HG02943 (cell line): ENCODE data around the gene DHX40.
"Not testable (repeated sequence)": the region's sequence is repeated elsewhere in the genome, so short reads cannot be mapped to it uniquely, and the experiment has no call there.

Experiments used
- ATAC-seq: cut with Tn5 transposase; IDR thresholded peaks from one replicate; pipeline ENCODE4 v1.9.1; 2021; ENCODE audit warnings: mild to moderate bottlenecking, low read depth, moderate library complexity; ENCODE audit not compliant: unreplicated experiment

Gene DHX40

DNA sequence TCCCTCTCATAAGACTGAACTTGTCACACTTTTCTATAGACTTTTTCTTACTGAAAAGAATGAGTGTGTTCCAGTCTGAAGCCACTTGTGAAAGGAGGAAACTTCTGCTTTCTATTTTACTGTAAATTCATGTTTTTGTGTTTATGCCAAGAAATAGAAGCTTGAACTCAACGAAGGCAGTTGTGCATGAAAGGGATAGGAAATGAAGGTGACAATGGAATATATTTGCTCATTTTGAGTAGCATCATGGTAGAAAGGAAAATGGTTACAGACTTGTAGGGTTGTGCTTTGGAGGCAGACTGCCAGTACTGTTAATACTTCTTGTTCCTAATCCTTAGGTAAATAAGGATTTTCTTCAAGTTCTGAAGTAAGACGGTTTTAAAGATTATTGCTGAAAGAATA, 62.4 kb downstream of the DHX40 start:
- no peak for ATAC-seq

DNA sequence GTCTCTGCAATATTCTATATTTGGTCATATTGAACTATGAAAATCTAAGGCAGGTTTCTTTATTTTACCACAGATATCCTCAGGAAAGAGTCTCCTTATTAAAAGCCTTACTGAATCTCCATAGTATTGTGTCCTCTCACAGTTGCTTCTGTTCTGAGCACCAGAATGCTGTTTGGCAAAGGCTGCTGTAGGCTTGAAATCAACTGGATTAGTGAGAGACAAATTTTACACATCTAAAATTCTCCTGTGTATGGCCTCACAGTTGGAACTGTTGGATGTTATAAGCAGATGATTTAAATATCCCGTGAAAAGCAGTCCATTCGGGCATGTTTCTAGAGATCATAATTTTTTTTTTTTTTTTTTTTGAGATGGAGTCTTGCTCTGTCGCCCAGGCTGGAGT, 63.8 kb downstream of the DHX40 start:
- no peak for ATAC-seq

- ATAC-seq, result no peak
Observed at GRCh38 chr17:59631276-59631675, 65.9 kb downstream of the DHX40 start.

DNA sequence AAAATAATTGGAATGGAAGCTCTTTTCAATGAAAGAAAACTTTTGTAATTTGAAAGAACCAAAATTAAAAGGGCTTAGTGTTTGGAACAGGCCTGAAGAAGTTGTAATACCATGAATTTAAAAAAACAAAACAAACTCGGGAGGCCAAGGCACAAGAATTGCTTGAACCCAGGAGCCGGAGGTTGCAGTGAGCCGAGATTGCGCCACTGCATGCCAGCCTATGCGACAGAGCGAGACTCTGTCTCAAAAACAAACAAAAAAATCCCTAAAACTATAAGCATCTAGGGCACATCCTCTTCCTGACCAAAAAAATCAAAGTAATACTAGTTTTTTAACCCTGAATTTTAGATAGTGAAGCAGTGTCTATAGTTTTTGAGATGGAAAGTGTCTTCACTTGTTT, 67.0 kb downstream of the DHX40 start:
- no peak for ATAC-seq

- ATAC-seq, result no peak
Observed at GRCh38 chr17:59633658-59634359, 68.4 kb downstream of the DHX40 start.

DNA sequence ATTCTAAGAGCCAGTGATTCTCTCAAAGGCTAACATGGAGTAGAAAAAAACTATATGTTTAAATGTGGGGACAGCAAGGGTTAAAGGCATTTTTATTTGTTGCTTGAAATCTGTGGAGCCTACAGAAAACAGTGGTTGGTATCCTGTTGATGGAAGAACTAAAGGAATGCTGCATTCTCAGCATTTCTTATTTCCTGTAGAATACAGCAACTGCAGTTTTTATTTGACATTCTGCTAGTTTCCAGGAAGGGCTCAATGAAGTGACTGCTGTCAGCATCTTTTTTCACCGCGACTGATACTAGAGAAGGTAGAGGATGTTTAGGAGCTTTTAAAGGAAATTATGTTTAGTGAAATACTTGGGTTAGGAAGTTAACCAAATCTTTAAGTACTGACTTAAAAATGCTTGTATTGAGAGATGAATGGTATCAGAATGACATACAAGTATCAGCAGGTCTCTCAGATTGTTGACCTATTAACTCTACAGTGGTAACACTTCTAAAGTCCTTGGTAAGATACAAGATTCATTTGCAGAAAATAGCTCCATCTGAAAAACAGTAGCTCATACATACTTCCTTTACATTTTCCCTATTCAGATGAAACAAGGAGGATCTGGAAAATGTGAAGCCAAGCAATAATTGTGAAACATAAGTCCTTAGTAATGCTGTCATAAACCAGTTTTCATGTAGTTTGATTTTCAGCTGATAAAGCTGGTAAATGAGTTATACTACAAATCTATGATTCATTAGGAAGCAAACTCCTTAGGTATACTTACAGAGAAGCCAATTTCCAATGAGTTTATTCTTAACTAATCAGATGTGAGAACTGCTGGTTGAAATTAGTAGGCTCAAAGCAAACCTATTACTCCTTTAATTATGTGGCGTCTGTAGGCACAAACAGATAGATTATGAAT, 69.5 kb downstream of the DHX40 start:
- ATAC-seq, result no peak

GRCh38 chr17:59637611-59638310, 72.4 kb downstream of the DHX40 start:
- no peak for ATAC-seq

GRCh38 chr17:59638553-59638952, 73.1 kb downstream of the DHX40 start:
- no peak for ATAC-seq

GRCh38 chr17:59641799-59642484, 76.5 kb downstream of the DHX40 start:
- ATAC-seq, result no peak

DNA sequence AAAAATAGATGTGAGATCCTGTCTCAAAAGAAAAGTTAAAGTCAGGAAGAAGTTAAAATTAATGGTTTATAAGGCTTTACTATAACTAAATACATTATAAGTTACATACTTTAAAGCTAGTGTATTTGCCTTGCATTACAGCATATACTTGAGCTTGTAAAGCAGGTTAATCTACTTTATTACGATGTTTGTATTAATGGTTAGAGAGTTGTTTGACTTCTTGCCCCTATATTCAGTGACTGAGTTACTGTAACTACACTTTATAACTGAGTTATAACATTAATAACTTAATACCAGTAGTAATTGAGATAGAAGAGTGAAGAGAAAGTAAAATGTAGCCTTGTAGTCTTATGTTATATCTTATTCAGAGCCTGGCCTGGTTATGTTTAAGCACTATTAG, 77.2 kb downstream of the DHX40 start:
- ATAC-seq, result no peak

- no peak for ATAC-seq
Observed at GRCh38 chr17:59643159-59644140, 78.0 kb downstream of the DHX40 start.

GRCh38 chr17:59647288-59647687, 81.9 kb downstream of the DHX40 start:
- ATAC-seq, result no peak

GRCh38 chr17:59649886-59650285, 84.5 kb downstream of the DHX40 start:
- no peak for ATAC-seq

DNA sequence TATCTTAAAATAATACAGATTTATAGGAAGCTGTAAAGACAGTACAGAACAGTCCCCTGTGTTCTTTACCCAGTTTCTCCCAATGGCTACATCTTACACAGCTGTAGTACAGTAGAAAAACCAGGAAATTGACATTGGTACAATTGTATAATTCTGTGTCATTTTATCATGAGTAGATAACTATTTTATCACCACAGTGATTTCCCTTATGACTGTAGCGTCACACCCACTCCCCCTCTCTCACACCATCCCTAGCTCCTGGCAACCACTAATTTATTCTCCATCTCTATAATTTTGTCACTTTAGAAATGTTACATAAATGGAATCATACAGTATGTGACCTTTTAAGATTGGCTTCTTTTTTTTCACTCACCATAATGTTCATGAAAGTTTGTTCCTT, 85.2 kb downstream of the DHX40 start:
- no peak for ATAC-seq

DNA sequence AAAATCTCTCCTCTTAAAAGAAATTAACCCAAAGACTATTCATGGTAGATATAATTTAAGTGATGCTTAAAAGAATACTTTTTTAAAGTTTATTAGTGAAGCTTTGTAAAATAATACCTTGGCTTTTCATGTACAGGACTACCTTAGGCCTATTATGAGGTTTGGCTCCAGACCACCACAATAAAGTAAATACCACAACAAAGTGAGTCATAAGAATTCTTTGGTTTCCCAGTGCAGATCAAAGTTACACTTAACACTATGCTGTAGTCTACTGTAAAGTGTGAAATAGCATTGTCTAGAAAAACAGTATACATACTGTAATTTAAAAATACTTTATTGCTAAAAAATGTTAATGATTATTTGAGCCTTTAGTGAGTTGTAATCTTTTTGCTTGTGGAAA, 85.9 kb downstream of the DHX40 start:
- no peak for ATAC-seq

GRCh38 chr17:59652119-59652518, 86.7 kb downstream of the DHX40 start:
- no peak for ATAC-seq

DNA sequence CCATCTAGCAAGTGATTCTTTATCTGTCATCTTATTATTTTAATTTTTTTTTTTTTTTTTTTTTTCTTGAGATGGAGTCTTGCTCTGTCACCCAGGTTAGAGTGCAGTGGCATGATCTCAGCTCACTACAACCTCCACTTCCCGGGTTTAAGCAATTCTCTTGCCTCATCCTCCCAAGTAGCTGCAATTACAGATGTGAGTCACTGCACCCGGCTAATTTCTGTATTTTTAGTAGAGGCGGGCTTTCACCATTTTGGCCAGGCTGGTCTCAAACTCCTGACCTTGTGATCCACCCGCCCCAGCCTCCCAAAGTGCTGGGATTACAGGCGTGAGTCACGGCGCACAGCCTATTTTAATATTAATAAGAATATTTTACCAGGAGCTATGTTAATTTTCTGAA, 91.2 kb downstream of the DHX40 start:
- ATAC-seq, result not testable (repeated sequence)
